Stimulated activated CD4-positive, alpha-beta T cell treated with anti-CD3 and anti-CD28 coated beads, Interleukin-4, amount 100 ng/mL, for 1 hour (primary cell): ENCODE results near the gene RNF182.
A peak's percentile ranks its signal among the peaks of the same experiment; 100 is the strongest.
"Not testable (repeated sequence)": the region's sequence is repeated elsewhere in the genome, so short reads cannot be mapped to it uniquely, and the experiment has no call there.

Experiments used
- DNase-seq: peaks from one replicate; pipeline ENCODE4 v3.0.0-alpha.2; 2020

Gene RNF182, protein sequence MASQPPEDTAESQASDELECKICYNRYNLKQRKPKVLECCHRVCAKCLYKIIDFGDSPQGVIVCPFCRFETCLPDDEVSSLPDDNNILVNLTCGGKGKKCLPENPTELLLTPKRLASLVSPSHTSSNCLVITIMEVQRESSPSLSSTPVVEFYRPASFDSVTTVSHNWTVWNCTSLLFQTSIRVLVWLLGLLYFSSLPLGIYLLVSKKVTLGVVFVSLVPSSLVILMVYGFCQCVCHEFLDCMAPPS

DNA sequence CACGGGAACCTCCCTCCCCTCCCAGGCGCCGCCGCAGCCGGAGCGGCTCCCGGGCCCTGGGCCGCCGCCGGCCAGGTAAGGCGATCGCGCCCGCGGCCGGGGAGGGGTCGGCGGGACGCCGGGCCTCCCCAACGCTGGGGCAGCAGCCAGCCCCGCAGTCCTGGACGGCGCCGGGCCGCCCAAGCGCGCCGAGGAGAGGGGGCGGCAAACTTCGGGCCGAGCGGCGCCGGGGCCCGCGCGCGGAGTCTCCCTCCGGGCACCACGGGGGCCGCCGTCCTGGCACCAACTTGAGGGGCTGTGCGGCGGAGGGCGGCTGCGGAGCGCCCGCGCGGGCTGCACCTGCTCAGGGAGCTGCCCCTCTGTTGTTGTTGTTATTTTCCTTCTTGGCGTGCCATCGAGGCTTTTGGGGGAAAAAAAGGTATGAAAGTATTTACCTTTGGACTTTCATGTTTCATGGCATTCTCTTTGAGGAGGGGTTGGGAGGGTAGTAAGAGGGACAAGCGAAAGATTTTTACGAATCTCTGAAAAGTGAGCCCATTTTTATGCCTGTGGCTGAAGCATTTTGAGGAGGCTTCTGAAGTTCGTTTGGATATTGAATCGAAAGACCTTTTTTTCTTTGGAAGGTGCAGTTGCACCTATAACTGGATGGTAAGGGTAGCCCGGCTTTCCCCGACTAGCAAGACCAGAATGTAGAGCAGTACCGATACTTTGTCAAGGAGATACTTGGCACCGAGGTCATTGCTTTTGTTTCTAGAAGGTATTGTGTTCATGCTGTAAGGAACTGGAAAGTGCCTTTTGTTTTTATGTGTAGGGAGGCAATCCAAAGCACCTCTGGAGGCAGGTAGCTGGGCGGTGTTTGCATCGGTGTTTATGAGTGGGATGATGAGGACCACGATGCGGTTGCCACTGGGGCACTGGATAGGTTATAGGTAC, at the start of gene RNF182:
TSS of gene RNF182 (plus strand) at position 4 of the 933 bp plus-strand sequence. CDS start 52,168 bp downstream, outside the sequence.
- DNase-seq = peak; percentile 49

DNA sequence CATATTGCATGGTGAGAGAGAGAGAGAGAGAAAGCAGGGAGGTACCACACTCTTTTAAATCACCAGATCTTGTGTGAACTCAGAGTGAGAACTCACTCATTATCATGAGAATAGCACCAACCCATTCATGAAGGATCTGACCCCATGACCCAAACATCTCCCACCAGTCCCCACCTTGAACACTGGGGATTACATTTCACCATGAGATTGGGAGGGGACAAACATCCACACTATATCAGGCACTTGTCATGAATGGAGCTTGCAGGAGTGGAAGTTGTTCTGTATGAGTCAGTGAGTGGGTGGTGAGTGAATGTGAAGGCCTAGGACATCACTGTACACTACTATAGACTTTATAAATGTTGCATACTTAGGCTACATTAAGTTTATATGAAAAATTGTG, 47.7 kb upstream of the RNF182 start:
- no peak for DNase-seq

DNA sequence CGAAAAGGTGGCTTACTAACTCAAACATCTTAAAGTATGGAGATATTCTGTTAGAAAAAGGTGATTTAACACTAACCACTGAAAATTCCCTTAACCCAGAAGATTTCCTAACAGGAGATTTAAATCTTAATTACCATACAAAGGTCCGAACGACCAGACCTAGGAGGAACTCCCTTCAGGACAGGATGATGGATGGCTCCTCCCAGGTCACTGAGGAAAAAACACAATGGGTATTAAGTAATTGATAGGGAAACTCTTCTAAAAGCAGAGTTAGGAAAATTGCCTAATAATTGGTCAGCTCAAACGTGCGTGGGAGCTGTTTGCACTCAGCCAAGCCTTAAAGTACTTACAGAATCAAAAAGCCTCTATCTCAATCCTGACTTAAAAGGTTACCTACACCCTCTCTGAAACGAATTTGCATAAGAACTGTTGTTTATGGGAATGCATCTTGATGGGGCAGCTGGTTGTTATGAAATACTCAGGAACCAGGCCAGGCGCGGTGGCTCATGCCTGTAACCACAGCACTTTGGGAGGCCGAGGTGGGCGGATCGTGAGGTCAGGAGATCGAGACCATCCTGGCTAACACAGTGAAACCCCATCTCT, 44.6 kb upstream of the RNF182 start:
- DNase-seq = not testable (repeated sequence)

DNA sequence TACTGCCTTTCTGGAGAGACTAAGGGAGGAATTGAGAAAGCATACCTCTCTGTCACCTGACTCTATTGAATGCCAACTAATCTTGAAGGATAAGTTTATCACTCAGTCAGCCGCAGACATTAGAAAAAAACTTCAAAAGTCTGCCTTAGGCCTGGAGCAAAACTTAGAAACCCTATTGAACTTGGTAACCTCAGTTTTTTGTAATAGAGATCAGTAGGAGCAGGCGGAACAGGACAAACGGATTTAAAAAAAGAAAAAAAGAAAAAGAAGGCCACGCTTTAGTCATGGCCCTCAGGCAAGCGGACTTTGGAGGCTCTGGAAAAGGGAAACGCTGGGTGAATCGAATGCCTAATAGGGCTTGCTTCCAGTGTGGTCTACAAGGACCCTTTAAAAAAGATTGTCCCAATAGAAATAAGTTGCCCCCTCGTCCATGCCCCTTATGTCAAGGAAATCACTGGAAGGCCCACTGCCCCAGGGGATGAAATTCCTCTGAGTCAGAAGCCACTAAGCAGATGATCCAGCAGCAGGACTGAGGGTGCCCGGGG, 43.1 kb upstream of the RNF182 start:
- no peak for DNase-seq

DNA sequence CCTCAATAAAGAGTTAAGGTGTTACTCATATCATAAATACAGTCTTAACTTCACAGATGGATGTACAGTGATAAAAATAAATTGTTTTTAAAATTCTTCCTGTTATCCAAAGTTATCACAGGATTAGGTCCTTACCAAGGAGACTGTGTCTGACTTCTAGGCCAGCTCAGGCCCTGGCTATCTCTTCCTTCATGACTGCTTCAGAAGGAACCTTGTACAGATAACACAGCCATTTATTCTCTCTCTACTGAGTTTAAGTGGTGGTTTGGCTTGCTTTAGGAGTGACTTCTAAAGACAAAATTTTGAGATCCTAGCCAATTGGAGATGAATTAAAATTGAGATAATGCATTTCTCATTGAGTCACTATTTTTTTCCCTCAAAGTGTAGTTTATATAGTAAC, 40.8 kb upstream of the RNF182 start:
- DNase-seq = no peak

DNA sequence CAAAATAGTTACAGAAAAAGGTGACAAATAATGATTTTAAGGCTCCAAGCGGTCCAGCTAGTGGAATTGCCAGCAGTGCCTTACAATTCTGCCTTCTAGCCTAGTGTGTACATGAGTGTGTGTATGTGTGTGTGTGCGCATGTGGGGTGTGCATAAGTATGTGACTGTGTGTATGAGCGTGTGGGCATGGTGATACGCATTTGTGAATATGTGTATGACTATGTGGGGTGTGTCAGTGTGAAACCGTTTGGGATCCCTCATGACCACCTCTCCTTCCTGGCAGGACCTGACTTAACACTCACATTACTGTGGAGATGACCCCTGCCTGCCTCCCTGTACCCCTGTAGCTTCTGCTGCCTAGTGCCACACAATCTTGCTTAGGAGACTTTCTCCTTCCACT, 40.4 kb upstream of the RNF182 start:
- DNase-seq = no peak

DNA sequence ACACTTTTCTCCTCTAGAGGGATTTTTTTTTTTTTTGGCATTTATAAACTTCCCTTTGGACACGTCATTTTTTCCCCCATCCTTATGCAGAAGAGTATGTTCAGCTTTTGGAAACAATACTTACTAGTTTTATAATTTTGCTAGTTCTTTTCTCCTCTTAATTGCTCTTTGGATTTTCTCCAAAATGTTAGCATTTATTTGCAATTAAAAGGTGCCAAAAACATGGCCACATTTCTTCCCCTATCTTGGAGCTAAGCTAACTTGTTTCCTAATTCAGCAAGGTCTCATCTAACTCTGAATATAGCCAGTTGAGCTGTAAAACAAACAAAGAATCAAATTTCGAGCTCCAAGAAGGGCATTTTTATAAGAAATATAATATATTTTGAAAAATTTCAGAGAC, 39.2 kb upstream of the RNF182 start:
- DNase-seq = no peak

DNA sequence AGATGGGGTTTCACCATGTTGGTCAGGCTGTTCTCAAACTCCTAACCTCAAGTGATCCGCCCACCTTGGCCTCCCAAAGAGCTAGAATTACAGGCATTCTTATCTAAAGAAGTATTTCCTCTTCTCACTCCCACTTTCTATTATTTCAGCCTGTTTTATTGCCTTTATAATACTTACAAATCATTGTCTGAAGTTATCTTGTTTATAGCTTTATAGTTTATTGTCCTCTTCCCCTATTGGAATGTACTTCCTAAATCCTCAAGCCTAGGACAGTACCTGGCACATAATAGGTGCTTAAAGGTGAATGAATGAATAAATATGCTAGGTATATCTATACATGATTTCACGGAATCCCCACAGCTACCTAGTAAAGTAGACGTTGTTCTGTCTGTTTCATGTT, 37.8 kb upstream of the RNF182 start:
- no peak for DNase-seq

DNA sequence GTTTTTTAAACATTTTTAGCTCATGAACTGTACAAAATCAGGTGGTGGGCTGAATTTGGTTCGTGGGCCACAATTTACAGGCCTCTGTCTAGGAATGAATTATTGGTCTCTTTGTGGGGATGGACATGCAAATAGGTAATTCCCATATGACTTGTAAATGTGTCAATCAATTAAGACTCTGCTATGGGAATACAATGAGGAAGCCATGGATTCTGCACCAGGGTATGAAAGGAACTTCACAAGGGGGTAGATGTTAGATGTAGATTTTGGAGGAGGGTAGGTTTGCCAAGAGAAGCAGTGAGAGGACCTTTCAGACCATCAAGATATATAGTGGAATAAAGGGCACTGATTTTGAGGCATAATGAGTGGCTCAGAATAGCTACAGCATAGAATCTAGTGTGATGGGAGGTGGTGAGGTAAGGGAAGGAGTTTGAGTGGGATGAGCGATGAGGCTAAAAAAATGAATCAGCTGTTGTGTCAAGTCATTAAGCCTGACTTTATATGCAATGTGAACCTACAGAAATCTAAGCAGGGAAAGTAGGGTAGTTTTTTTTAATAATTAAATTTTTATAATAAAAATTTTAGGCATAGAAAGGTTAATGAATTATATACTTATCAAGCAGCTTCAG, 32.6 kb upstream of the RNF182 start:
- DNase-seq = no peak

DNA sequence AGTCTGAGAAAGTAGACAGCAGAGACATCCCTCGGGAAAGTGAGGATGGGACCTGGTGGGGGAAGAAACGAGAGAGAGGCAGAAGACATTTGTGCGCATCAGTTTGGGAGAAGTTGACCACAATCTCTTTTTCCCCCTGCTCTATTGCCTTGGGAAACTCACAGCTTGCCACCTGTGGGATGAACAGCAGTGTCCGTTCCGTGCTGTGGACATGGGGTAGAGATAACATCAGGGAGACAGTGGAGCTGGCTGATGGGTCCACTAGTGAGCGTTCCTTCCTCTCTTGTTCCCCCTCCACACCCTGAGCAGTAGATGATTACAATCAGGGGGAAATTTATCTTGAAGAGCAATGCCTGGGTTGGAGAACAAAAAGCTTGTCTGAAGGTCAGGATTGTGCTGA, 21.8 kb upstream of the RNF182 start:
- no peak for DNase-seq

DNA sequence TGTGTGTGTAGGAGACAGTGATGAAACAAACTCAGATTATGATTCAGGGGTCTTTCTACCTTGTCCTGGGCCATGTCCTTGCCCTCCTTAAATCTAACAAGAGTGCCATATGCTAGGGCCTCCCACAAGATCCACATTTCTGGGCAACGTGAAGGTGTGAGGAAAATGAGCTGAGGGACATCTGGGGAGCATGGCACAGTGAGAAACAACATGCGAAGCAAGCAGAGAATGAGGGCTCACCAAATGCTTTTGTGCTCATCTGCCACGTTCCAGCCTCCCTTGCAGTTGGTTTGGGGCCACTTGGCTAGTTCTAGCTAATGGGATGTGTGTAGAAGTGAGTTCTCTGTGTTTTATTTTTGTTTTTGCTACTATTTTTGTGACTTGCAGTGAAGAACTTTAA, 21.4 kb upstream of the RNF182 start:
- DNase-seq = no peak

DNA sequence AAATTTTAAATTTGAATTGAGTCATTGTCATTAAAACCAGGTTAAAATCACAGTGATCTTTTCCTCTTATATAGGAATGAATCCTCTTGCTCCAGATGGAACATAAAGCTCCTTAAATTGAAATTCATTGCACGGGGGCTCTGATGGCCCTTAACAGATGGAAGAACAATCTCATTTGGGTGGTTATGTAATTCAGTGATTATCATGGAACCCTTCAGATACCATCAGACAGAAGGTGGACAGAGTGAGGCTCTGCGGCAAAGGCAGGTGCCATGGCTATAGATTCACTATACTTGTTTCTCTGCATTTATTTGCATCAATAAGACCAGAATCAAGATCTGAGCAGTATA, 17.8 kb upstream of the RNF182 start:
- no peak for DNase-seq

DNA sequence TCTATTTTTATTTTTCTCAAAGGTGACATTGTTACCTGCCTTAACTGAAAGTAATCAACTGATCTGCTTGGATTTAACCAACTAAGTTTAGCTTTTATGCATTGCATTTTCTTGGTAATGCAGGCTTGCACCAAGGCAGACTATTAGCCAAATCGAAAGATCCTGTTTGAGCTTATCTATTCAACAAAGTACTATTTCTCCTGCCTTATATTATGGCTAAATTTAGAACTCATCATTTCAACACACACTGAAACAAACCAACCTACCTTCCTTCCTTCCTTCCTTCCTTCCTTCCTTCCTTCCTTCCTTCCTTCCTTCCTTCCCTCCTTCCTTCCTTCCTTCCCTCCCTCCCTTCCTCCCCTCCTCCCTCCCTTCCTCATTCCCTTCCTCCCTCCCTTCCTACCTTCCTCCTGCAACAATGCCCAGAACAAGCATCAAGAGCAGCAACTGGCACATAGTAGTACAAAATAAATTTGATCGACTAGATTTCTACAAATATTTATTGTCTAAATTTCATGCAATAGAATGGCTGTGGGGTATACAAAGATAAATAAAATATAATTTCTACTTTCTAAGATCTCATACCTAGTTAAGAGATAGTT, 17.0 kb upstream of the RNF182 start:
- DNase-seq = no peak

DNA sequence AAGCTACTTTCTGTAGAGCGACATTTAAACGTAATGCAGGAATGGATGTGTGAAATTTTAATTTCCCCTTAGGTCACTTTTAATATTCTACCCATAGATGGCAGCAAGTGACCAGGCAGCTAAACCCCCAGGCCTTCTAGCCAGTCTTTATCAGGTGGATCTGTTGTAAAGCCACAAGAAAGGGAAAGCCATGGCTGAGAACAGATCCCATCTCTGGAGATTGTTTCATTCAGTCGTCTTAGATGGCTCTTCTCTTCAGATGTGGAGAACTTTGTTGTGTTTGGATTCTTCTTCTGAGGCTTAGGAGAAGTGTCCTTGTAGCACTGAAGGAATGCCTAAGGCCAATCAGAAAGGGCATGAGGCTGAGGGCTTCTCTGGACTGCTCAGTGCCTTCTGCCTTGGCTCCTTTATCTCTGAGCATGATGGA, 15.8 kb upstream of the RNF182 start:
- peak; percentile 16 for DNase-seq

DNA sequence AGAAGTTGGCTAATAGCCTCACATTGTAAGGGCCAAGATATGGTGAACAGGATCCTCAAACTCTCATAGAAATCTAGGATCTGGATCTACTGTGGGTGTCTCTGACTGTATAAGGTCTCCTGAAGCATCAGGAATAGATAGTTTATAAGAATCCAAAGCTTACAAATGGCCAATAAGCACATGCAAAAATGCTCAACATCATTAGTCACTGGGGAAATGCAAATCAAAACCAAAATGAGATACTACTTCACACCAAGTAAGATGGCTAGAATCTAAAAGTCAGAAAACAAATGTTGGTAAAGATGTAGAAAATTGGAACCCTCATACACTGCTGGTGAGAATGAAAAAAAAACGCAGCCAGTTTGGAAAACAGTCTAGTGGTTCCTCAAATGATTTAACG, 14.3 kb upstream of the RNF182 start:
- DNase-seq = no peak

DNA sequence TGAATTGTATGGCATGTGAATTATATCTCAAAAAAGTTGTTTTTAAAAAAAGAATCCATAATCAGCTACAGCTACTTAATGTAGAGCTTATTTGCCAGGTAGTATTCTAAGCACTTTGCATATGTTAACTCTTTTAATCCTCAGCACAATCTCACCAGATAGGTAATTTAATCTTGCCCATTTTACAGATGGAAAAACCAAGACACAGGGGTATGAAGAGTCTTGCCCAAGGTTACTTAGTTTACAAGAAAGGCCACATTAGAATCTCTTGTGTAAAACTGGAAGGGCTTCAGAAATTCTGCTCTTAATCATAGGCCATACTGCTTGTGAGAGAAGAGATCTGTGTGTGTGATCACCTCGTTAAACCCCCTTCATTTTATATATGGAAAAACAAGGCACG, 13.4 kb upstream of the RNF182 start:
- no peak for DNase-seq

DNA sequence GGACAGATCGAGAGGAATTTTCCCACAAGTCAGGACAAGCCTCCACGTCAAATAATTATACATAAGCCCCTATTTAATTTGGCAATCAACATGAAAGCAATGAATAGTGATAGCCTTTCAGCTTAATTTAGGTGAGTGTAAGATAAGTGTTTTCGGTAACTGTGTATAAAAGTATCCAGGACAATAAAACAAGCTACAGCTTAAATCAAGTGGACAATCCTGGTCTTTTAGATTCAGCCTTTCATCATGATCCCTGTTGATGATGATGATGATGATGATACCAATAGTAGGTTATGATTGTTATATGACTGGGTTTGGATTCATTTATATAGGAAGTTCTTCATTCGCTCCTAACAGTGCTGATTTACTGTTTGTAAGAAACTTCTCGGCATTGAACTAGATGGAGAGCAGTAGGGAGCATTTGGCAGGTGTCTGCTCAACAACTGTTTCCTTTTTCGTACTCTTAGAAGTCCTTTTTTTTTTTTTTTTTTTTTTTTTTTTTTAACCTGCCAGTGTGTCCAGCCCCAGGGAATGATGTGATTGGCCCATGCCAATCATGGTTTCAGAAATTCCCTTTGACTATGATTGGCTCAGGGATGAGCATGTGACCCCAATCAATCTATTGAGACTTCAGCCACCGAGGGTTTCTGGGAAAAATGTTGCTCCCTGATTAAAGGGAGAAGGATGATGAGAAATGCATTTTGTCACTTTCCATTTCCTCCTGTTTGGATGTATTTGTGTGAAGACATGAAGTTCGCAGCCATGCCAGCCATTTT, 11.3 kb upstream of the RNF182 start:
- no peak for DNase-seq

DNA sequence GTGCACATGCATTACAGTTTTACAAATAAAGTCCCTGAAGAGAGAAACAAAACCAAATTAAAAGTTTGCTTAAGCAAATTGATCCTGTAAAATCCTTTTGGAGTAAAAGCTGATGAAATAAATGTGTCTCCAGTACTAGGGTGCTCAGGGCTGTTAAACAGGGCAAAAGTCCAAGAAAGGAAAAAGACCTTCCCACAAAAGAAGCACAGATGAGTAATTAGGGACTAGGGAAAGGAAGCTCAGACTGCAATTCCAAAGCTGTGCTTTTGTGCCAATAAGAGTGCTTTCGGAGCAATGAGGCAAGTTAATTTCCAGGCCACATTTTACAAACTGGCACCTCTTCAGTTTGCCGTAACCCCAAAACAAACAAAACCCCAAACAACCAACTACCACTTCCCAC, 10.4 kb upstream of the RNF182 start:
- DNase-seq = no peak

DNA sequence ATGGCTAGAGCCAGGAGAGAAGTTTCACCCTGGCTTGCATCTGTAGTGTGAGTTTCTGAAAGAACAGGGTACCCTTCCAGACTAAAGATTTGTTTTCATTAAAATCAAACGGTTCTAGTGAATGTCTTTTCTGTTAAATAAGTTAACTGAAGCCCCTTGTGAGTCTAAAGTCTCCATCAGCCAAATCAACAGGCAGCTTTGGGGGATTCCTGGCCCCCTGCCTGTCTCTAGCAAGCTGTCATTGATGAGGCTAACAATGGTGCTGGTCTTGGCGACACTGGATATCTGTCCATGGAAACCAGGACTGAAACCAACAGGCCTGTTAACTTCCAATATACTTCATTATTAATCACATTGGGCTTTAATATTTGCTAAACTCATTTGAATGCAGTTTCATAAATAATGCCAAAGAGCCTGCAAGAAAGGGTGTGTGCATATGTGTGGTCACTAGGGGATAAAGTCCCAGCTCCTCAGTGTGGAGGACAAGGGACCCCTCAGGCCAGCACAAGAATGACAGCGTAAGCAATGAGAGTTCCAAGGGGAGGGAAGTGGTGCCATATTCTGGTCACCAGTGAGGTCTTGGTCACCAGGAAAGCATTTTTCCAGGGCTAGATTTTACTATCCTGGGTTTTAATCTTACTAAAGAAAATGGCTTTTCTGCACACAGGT, 9.1 kb upstream of the RNF182 start:
- DNase-seq = no peak

DNA sequence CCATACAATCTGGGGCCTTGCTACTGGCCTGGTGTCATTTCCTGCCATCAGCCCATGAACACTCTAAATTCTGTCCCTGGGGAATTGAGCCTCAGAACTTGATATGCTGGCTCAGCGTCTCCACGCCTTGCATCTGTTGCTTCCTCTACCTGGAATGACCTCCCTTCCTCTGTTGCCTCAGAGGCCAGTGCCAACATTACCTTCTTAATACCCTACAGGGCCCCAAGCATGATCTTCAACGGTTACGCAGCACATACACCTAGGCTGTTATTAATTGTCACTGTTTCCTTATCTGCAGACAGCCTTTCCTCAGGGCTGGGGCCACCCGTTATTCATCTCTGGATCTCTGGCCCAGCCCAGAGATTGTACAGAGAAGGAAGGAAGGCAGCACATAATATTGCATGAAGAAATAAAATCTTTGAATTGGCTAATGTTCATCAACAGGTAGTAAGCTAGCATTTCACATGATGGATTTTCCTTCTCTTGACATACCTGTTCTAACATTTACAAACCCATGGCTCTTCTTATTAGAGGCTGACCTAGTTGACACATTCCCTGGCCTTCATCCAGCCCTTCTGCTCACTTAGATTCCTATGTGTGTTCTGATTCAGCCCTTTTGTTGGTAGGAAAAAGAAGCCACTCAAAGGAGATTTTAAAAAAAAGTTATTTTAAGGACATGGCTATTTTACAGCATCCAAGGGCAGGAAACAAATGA, 8.4 kb upstream of the RNF182 start:
- DNase-seq = no peak

DNA sequence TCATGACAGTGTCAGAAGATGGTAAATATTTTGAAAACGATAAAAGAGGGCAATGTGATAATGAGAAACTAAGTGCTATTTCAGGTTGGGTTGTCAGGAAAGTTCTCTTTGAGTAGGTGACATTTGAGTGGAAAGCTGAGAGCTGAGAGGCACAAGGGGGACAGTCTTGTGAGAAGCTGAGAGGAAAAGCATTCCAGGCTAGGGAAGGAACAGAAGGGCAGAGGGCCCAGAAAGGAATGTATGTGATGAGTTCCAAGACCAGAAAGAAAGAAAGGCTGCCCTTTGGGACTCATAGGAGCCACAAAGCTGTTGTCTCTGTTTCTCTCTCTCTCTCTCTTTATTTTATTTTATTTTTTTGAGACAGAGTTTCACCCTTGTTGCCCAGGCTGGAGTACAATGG, 7.6 kb upstream of the RNF182 start:
- no peak for DNase-seq
